ENCODE data around the gene ANKRD12.

Gene ANKRD12

GRCh38 chr18:9292047-9292446, 155.5 kb downstream of the ANKRD12 start:
- no peak for DNase-seq (ENCODE audit: low read depth)

DNA sequence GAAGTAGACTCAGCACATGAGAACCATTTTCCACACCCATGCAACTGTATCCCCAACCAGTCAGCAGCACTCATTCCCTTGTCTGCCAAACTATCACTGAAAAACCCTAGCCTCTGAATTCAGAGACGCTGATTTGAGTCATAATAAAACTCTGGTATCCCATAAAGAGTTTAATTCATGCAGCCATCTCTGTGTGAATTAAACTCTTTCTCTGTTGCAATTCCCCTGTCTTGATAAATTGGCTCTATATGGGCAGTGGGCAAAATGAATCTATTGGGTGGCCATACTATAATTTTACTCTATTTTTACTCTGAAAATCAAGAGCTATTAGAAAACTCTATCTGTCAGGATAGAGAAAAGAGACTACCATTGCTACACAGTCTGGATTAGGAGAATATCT, 157.4 kb downstream of the ANKRD12 start:
- no peak for DNase-seq (ENCODE audit: low read depth)

GRCh38 chr18:9296233-9297006, 159.8 kb downstream of the ANKRD12 start:
- DNase-seq (ENCODE audit: low read depth), result no peak

DNA sequence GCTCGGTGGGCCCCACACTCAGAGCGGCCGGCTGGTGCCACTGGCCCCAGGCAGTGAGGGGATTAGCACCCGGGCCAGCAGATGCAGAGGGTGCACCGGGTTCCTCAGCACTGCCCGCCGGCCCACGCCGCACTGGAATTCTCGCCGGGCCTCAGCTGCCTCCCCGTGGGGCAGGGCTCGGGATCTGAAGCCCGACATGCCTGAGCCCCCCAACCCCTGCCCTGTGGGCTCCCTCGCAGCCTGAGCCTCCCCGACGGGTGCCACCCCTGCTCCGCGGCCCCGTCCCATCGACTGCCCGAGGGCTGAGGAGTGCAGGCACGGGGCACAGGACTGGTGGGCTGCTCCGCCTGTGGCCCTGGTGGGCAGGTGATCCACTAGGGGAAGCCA, 160.4 kb downstream of the ANKRD12 start:
- no peak for DNase-seq (ENCODE audit: low read depth)

DNA sequence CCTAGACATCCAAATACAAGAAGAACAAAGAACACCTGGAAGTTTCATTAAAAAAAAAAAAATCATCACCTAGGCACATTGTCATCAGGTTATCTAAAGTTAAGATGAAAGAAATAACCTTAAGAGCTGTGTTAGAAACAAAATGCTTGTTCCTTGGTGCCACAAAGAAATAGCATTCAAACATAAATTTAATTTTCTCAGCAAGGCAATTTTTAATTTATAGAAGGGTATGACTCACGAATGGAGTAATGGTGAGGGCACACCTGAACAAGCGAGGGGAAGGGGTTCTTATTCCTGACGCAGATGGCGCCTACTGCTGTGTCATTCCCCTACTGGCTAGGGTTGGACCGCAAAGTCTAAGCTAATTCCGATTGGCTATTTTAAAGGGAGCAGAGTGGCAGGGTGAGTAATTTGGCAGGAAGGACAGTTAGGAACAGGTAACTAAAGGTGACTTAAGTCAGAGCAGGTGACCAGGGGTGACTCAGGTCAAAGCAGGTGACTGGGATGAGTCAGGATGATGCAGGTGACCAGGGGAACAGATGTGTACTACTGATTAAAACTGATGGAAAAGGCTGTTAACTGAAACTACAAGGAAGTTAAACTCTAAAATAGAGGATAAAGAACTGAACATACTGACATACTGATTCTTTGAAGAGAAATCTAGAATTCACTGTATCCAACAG, 167.9 kb downstream of the ANKRD12 start:
- no peak for DNase-seq (ENCODE audit: low read depth)

GRCh38 chr18:9319333-9319732, 182.8 kb downstream of the ANKRD12 start:
- peak; percentile 78 for DNase-seq (ENCODE audit: low read depth)

GRCh38 chr18:9321017-9321452, 184.5 kb downstream of the ANKRD12 start:
- peak; percentile 79 for DNase-seq (ENCODE audit: low read depth)

DNA sequence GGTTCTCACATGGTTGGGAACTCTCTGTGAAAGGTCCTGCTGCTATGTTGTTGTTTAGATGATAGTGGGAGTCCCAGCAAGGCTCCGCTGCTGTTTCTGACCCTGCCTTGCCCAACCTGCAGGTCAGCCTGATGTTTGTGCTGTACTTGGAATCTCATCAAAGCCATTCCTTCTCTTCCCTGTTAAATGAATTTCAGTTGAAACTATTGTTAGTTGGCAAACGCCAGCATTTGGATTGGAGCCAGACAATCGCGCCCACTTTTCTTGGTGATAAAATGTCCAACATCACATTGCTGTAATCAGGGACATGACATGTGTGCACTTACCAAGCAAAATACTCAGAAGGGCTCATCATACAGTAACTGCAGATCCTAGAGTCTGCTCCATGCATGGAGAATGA, 185.2 kb downstream of the ANKRD12 start:
- no peak for DNase-seq (ENCODE audit: low read depth)

DNA sequence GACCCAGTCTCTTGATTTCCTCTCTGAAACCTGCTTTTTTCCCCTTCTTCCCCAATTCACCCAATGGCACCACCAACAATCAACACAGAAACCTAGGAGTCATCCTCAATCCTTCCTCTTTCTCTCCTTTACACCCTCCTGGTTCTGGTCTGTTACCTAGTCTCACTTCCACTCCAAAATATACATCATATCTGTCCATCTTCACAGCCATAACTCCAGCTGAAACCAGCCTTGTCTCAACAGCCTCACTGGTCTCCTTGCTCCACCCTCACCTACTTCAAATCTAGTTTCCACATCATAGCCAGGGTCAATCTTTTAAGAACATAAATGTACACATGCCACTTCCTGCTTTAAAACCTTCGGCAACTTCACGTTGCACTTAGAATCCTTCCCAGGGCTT, 186.2 kb downstream of the ANKRD12 start:
- no peak for DNase-seq (ENCODE audit: low read depth)

DNA sequence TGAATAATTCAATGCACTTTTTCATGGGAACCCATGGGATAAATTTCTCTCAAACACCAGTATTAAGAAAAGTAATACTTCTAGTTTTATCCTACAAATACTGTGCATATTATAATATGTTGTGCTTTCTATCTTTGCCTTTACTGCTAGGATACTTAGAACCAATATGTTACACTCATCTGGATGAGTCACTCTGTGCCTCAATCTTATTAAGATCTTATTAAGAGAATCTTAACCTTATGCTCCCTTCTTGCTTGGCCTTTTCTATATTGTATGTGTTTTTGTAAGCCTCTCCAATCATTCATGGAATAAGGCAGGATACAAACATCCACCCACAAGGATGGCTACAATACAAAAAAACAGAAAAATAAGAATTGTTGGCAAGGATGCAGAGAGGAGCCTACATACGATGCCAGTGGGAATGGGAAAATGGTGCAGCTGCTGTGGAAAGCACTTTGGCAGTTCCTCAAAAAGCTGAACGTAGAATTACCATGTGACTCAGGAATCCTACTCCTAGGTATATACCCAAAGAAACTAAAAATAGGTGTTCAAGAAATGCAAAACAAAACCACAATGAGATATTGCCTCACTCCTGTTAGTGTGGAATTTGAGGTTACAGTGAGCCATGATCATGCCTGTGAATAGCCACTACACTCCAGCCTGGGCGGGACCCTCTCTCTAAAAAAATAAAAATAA, 187.3 kb downstream of the ANKRD12 start:
- DNase-seq (ENCODE audit: low read depth), result peak; percentile 69

- DNase-seq (ENCODE audit: low read depth), result no peak
These were observed 189.1 kb downstream of the ANKRD12 start for GRCh38 chr18:9325716-9326115.

DNA sequence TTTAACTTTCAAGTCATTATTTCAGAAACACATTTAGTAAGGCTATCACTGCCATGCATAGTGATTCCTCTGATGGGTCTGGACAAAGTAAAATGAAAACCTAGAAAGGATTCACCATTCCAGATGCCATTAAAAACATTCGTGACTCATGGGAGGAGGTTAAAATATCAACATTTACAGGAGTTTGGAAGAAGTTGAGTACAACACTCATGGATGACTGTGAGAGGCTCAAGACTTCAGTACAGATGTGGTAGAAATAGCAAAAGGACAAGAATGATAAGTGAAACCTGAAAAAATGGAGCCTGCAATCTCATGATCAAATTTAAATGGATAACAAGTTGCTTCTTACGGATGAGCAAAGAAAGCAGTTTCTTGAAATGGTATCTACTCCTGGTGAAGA, 192.2 kb downstream of the ANKRD12 start:
- DNase-seq (ENCODE audit: low read depth), result peak; percentile 30

DNA sequence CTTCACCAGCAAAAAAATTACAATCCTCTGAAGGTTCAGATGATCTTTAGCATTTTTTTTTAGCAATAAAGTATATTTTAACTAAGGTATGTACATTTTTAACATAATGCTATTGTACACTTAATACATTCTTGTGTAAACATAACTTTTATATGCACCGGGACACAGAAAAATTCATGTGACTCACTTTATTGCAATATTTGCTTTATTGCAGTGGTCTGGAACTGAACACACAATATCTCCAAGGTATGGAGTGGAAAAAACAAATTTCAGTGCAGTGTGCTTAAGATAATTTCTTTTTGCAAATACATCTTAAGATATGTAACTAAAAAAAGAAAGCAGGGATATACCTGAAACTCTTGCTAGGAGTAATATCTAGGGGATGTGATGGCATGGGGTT, 192.9 kb downstream of the ANKRD12 start:
- DNase-seq (ENCODE audit: low read depth), result no peak

GRCh38 chr18:9330419-9330818, 193.8 kb downstream of the ANKRD12 start:
- no peak for DNase-seq (ENCODE audit: low read depth)

DNA sequence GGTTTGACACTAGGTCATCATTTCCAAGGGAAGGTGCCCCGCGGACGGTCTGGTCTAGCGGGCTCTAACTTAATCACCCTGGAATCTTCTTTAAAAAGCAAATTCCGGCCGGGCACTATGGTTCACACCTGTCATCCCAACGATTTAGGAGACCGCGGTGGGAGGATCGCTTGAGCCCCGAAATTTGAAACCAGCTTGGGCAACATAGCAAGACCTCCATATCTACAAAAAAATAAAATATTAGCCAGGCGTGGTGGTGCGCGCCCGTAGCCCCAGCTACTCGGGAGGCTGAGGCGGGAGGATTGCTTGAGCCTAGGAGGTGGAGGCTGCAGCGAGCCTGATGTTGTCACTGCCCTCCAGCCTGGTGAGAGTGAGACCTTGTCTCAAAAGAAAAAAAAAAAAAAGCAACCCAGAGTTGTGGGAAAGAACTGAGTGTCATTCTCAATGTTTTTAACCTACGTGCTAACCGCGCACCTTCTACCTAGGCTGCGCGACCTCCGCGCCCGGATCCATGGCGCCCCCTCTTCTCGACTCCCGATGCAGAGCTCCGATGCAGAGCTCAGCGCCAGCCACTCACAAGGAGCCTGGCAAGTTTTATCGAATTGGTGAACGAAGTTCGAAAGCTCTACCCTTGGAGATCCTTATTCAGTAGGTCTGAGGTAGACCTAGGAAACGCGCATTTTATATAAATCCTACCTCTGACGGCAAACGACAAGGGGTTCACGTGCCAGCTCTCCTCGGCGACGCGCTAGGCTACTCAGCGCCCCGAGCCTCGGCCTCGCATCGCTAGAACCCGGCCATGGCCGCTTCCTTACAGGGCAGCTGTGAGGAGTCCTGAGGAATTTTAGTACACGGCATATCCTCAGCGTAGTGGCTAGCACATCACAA, 197.1 kb downstream of the ANKRD12 start:
- no peak for DNase-seq (ENCODE audit: low read depth)

- peak; percentile 96 for DNase-seq (ENCODE audit: low read depth)
These were observed 197.9 kb downstream of the ANKRD12 start, which contains the start of gene TWSG1 for GRCh38 chr18:9334329-9334972. Gene TWSG1 (plus strand): TSS chr18:9334773. CDS start chr18:9337230, 2,457 bp downstream.

GRCh38 chr18:9334973-9335696, 198.6 kb downstream of the ANKRD12 start:
- DNase-seq (ENCODE audit: low read depth), result peak; percentile 59
